SW 1271 (cell line): ENCODE measurements around the gene PGA4.
"Not testable (repeated sequence)": the region's sequence is repeated elsewhere in the genome, so short reads cannot be mapped to it uniquely, and the experiment has no call there.

Experiments used
- DNase-seq, 2 experiments: peaks; one replicate each; lab custom pipeline; 2025; lab: John Stamatoyannopoulos, UW

Gene PGA4

DNA sequence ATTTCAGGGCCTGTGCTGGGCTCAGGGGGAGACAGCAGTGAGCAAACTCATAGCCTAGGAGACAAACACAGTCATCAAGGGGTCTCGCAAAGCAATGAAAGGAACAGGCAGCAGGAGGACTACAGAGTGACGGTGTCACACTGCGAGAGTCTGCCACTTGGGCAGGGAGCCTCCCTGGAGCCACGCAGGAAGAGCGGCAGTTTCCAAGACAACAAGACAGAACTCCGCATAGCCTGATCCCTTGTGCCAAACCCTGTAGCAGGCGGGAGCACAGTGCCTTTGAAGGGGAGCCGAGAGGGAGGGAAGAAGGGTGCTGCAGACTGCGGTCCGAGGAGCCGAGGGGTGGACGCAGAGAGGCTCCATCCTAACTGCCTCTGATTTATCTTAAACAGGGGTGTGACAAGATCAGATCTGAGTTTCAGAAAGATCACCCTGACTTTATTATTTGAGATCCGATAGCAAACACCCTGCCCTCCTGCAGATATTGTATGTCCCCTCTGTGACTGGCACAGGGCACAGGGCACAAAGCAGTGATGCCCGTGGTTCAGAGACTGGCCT lies 17.6 kb upstream of the PGA4 start:
- DNase-seq: not testable (repeated sequence)

DNA sequence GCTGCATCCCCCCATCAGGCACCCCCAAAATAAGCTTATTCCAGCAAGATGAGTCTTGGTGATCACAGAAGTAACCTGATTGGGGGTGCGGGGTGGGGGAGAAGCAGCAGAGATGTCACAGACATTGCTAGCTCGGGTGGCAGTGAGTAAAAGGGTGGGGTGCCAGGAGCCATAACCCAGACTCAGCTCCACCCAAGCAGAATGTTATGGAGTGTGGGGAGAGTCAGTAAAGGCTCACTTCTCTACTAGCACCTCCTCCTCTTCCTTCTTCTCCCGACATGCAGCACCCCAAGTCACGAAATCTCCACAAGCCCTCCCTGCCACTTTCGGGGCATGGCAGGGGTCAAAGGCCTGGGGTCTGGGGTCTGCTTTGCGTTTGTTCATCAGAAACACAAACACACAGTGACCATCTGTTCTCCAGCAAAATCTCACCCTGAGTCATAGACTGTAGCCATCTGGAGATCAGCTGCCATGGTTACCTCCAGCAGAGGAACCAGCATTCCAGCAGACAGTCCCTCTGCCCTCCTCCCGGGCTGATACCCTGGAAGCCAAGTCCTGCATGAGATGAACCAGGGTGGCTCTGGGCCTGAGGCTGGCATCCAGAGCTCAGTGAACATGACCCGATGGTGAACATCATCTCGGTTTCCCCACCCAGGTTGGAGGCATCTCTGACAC lies 14.4 kb upstream of the PGA4 start:
- DNase-seq: not testable (repeated sequence)

- DNase-seq: not testable (repeated sequence)
Observed at GRCh38 chr11:61210629-61211028, 11.5 kb upstream of the PGA4 start.

- DNase-seq: not testable (repeated sequence)
Observed at GRCh38 chr11:61211327-61211952, 10.7 kb upstream of the PGA4 start.

DNA sequence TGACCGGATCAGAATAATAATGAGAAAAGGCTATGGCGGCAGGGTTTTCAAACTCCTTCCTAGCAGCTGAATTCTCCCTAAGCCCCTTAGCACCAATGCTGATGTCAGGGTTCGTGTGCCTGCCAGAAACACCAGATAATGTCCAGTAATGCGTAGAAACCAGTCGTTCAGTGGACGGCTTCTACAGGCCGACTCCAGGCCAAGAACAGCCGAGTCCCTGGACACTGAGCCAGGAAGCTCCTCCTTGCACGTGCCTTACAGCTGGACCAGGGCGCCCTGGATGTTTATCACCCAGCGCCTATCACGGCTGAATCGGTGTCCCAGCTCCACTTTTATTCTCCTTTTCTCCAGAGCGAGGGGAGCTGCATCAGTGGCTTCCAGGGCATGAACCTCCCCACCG lies 9.9 kb upstream of the PGA4 start:
- not testable (repeated sequence) for DNase-seq

GRCh38 chr11:61213711-61214324 lies 8.3 kb upstream of the PGA4 start:
- DNase-seq: not testable (repeated sequence)

- DNase-seq: not testable (repeated sequence)
Observed at GRCh38 chr11:61218306-61218705, 3.8 kb upstream of the PGA4 start.

DNA sequence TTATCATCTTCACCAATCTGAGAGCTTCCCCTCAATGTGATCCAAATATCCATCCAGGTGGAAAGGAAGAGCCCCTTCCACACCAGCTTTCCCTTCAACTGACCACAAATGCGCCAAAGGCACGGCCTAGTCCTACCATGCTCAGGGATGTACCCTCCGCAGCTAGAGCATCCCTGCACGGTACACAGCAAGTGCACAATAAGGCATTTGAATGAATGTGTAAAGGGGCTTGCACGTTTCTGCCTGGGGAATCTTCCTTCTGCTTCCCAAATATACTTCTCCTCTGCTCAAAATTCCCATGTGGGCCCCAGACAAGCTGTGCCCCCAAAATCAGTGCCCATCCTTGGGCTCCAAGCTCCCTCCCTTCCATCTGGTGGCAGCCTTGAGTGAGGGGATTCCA lies 3.1 kb upstream of the PGA4 start:
- DNase-seq: not testable (repeated sequence)

DNA sequence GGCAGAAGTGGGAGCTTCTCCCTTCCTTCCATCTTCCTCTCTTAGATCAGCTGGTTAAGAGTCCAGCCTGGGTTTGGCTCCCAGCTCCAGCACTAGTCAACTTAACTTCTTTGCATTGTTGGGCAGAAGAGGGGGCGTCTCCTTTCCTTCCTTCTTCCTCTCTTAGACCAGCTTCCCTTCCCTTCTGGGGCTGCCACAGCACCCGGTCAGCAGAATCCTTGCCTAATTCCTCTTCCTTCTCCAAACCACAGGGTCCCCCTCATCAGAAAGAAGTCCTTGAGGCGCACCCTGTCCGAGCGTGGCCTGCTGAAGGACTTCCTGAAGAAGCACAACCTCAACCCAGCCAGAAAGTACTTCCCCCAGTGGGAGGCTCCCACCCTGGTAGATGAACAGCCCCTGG lies 545 bp downstream of the PGA4 start:
- DNase-seq: not testable (repeated sequence)

DNA sequence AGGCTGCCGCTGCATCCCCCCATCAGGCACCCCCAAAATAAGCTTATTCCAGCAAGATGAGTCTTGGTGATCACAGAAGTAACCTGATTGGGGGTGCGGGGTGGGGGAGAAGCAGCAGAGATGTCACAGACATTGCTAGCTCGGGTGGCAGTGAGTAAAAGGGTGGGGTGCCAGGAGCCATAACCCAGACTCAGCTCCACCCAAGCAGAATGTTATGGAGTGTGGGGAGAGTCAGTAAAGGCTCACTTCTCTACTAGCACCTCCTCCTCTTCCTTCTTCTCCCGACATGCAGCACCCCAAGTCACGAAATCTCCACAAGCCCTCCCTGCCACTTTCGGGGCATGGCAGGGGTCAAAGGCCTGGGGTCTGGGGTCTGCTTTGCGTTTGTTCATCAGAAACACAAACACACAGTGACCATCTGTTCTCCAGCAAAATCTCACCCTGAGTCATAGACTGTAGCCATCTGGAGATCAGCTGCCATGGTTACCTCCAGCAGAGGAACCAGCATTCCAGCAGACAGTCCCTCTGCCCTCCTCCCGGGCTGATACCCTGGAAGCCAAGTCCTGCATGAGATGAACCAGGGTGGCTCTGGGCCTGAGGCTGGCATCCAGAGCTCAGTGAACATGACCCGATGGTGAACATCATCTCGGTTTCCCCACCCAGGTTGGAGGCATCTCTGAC lies 4.5 kb downstream of the PGA4 start:
- not testable (repeated sequence) for DNase-seq

DNA sequence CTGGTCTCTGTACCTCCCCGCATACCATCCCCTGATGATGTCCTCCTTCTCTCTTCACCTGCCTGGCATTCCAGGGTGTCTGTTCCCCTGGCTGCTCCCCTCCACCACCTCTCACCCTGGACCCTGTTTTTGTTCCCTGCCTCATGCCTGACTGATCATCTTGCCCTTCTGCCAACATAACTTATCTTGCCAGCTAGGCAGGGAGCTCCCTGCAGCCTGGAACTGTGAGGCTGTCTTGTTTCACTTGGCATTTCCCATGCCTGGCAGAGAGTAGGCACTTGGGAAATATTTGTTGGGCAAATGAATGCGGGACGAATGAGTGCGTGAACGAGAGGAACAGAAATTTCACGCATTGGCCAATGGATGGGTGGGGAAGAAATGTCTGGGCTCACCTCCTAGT lies 7.3 kb downstream of the PGA4 start:
- not testable (repeated sequence) for DNase-seq

DNA sequence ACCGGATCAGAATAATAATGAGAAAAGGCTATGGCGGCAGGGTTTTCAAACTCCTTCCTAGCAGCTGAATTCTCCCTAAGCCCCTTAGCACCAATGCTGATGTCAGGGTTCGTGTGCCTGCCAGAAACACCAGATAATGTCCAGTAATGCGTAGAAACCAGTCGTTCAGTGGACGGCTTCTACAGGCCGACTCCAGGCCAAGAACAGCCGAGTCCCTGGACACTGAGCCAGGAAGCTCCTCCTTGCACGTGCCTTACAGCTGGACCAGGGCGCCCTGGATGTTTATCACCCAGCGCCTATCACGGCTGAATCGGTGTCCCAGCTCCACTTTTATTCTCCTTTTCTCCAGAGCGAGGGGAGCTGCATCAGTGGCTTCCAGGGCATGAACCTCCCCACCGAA lies 8.9 kb downstream of the PGA4 start:
- DNase-seq: not testable (repeated sequence)

DNA sequence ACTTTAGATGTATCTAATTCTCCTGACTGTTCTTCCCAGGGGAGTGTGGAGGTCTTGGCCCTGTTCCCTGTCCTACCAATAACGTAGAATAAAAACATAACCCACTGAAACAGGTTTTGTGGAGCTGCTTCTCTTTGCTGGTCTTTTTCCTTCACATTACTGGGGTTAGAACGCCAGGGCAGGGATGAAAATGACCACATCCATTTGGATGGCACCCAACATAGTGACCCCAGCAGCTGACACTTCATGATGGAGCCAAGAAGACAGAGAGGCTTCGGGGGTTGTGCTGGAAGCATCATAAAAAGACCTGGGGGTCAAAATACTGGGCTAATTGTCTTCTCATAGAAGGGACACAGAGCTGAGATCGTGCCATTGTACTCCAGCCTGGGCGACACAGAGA lies 9.4 kb downstream of the PGA4 start:
- DNase-seq: not testable (repeated sequence)

DNA sequence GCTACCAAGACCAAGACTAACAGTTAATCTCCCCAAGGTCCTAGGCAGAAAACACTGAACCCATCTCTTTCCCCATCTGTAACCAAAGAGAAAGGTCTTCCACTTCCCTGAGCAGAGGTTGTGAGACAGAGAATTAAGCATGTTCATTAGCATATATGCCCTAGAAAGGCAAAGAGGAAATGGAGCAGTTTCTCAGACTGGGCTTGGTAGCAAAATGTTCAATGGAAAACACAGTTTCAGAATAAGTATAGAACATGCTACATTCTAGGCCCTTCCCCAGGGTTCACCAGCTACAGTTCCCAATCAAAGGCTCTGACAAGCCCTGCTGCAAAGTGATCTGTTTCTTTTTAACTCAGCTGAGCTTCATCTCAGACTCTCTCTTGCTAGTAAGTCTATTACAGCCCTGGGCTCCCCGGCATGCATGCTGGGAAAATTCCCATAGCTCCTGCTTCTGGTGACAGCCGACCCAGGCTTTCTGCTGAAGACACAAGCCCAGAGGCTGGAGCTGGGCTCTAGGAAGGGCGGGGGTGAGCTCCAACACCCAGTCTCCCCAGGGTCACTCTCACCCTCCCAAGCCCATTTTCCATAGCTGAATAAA lies 10.5 kb downstream of the PGA4 start:
- DNase-seq: not testable (repeated sequence)

- DNase-seq: not testable (repeated sequence)
Observed at GRCh38 chr11:61237130-61237529, 15.0 kb downstream of the PGA4 start.

DNA sequence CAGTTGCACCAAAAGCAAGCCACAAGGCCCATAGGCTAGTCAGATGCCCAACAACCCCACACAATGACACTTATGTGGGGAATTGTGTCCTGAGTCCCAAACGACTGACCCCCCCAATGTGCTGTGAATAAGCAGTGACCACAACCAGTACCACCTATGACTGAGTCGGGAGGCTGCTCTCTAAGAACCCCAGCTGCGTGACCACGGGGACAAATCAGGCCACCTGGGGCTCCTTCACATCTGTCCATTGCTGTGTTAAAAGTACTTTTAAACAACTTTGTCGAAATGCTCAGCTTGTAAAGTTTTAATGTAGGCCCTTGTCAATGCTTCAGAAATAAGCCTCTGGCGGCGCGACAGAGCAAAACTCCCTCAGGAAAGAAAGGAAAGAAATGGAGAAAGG lies 18.1 kb downstream of the PGA4 start:
- DNase-seq: not testable (repeated sequence)

GRCh38 chr11:61240875-61241274 lies 18.7 kb downstream of the PGA4 start, which contains the start of gene PGA5:
Gene PGA5 (plus strand): TSS chr11:61241175. CDS start chr11:61241227, 52 bp downstream.
- DNase-seq: not testable (repeated sequence)

DNA sequence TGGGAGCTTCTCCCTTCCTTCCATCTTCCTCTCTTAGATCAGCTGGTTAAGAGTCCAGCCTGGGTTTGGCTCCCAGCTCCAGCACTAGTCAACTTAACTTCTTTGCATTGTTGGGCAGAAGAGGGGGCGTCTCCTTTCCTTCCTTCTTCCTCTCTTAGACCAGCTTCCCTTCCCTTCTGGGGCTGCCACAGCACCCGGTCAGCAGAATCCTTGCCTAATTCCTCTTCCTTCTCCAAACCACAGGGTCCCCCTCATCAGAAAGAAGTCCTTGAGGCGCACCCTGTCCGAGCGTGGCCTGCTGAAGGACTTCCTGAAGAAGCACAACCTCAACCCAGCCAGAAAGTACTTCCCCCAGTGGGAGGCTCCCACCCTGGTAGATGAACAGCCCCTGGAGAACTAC lies 19.4 kb downstream of the PGA4 start:
- not testable (repeated sequence) for DNase-seq

- not testable (repeated sequence) for DNase-seq
Observed at GRCh38 chr11:61245284-61245964, 23.3 kb downstream of the PGA4 start.

- not testable (repeated sequence) for DNase-seq
Observed at GRCh38 chr11:61248071-61248470, 25.9 kb downstream of the PGA4 start.

DNA sequence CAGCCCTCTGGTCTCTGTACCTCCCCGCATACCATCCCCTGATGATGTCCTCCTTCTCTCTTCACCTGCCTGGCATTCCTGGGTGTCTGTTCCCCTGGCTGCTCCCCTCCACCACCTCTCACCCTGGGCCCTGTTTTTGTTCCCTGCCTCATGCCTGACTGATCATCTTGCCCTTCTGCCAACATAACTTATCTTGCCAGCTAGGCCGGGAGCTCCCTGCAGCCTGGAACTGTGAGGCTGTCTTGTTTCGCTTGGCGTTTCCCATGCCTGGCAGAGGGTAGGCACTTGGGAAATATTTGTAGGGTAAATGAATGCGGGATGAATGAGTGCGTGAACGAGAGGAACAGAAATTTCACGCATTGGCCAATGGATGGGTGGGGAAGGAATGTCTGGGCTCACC lies 27.1 kb downstream of the PGA4 start:
- not testable (repeated sequence) for DNase-seq
